CD4-positive, alpha-beta T cell treated with Interferon gamma for 1 hour (primary cell): ENCODE results near the gene MYBPH.

ENCODE experiments used
- DNase-seq: peaks from one replicate; pipeline ENCODE4 v3.0.0-alpha.2; 2020

MYBPH gene

GRCh38 chr1:203126866-203127665, 48.6 kb downstream of the MYBPH start:
- DNase-seq = no peak

GRCh38 chr1:203126151-203126865, 49.3 kb downstream of the MYBPH start:
- DNase-seq = no peak

GRCh38 chr1:203124546-203125317, 50.9 kb downstream of the MYBPH start:
- no peak for DNase-seq

- DNase-seq = no peak
Measured at GRCh38 chr1:203124011-203124410, 51.6 kb downstream of the MYBPH start.

GRCh38 chr1:203122159-203122558, 53.5 kb downstream of the MYBPH start:
- no peak for DNase-seq

GRCh38 chr1:203121186-203122015, 54.2 kb downstream of the MYBPH start:
- no peak for DNase-seq

- DNase-seq = no peak
Measured at GRCh38 chr1:203120325-203121153, 55.1 kb downstream of the MYBPH start.
